WTC11 (cell line): ENCODE measurements around the gene ATP1A4. TPM values are rescaled to one million over a fixed set of nuclear protein-coding genes. Genes with fewer than 3 reads are reported as not detected.

Experiments used
- ATAC-seq: fragments of 200-7000 bp; cut with Tn5 transposase; 2 replicates; pipeline ENCODE4 v1.10.0; 2021; ENCODE audit warnings: mild to moderate bottlenecking, moderate library complexity
- CTCF ChIA-PET: fragments of 300-600 bp; sonication (Branson Sonifier 250); formaldehyde crosslinking; loops from one replicate; lab custom pipeline; 2021; ENCODE audit warnings: antibody characterized with exemption; lab: Charles Lee
- POLR2A ChIA-PET: fragments of 350-600 bp; sonication (Branson Sonifier 250); formaldehyde crosslinking; loops from one replicate; lab custom pipeline; 2021; ENCODE audit warnings: antibody characterized with exemption; lab: Charles Lee
- DNase-seq: peaks from one replicate; pipeline ENCODE4 v3.0.0; 2021; ENCODE audit warnings: low spot score
- H3K27ac Mint-ChIP-seq: 2 replicates; pipeline ENCODE4 v1.8.0; 2021; ENCODE audit warnings: mixed read lengths
- H3K27me3 Mint-ChIP-seq: 2 replicates; pipeline ENCODE4 v1.8.0; 2021; ENCODE audit warnings: low read depth, mild to moderate bottlenecking, moderate library complexity, mixed read lengths
- H3K36me3 Mint-ChIP-seq: 2 replicates; pipeline ENCODE4 v1.8.0; 2021; ENCODE audit warnings: mixed read lengths
- H3K4me1 Mint-ChIP-seq: 2 replicates; pipeline ENCODE4 v1.8.0; 2022; ENCODE audit warnings: mixed read lengths
- H3K4me3 Mint-ChIP-seq: 2 replicates; pipeline ENCODE4 v1.8.0; 2021; ENCODE audit warnings: mild to moderate bottlenecking, moderate library complexity, mixed read lengths
- H3K9me3 Mint-ChIP-seq: 2 replicates; pipeline ENCODE4 v1.8.0; 2021; ENCODE audit warnings: mixed read lengths
- ARID4B ChIP-seq: sonication (generic); formaldehyde crosslinking; IDR thresholded peaks from 2 replicates; pipeline ENCODE4 v1.8.0; 2023; ENCODE audit warnings: missing genetic modification reagents, mild to moderate bottlenecking, borderline replicate concordance
- CBFB ChIP-seq: sonication (generic); formaldehyde crosslinking; IDR thresholded peaks from 2 replicates; pipeline ENCODE4 v1.8.1; 2022; ENCODE audit warnings: mild to moderate bottlenecking, low read depth, missing genetic modification reagents
- E2F1 ChIP-seq: sonication (generic); formaldehyde crosslinking; IDR thresholded peaks from 2 replicates; pipeline ENCODE4 v1.8.0; 2022; ENCODE audit warnings: mild to moderate bottlenecking, missing genetic modification reagents
- FOXK1 ChIP-seq: sonication (generic); formaldehyde crosslinking; IDR thresholded peaks from 2 replicates; pipeline ENCODE4 v1.8.0; 2022; ENCODE audit warnings: mild to moderate bottlenecking, moderate library complexity, missing genetic modification reagents
- FOXP1 ChIP-seq: sonication (generic); formaldehyde crosslinking; IDR thresholded peaks from 2 replicates; pipeline ENCODE4 v1.8.0; 2022; ENCODE audit warnings: missing genetic modification reagents, mild to moderate bottlenecking, moderate library complexity, borderline replicate concordance
- MLX ChIP-seq: sonication (generic); formaldehyde crosslinking; IDR thresholded peaks from 2 replicates; pipeline ENCODE4 v1.8.1; 2023; ENCODE audit warnings: mild to moderate bottlenecking, missing genetic modification reagents, moderate library complexity
- NFYB ChIP-seq: sonication (generic); formaldehyde crosslinking; conservative IDR thresholded peaks from 2 replicates; pipeline ENCODE4 v1.8.0; 2022; ENCODE audit warnings: low read depth, missing genetic modification reagents
- RELA ChIP-seq: sonication (generic); formaldehyde crosslinking; IDR thresholded peaks from 2 replicates; pipeline ENCODE4 v1.8.1; 2022; ENCODE audit warnings: missing genetic modification reagents, mild to moderate bottlenecking, borderline replicate concordance
- USF1 ChIP-seq: sonication (generic); formaldehyde crosslinking; IDR thresholded peaks from 2 replicates; pipeline ENCODE4 v1.8.0; 2022; ENCODE audit warnings: mild to moderate bottlenecking, missing genetic modification reagents
- ZNF281 ChIP-seq: sonication (generic); formaldehyde crosslinking; IDR thresholded peaks from 2 replicates; pipeline ENCODE4 v1.8.0; 2023; ENCODE audit warnings: mild to moderate bottlenecking, missing genetic modification reagents
- ZNF423 ChIP-seq: fragments of 250-450 bp; sonication (Bioruptor Pico); IDR thresholded peaks from 2 replicates; pipeline ENCODE4 v2.1.2; 2022; ENCODE audit warnings: mild to moderate bottlenecking, moderate library complexity
- total RNA-seq: library from RNA; stranded (reverse); gene quantifications from 3 replicates; pipeline ENCODE4 v1.2.3, GENCODE V29; 2021

Gene ATP1A4
- total RNA-seq, 1 experiment from 2014 or later: 0.37 TPM

- TF ChIP-seq E2F1 (CRISPR knock-in tag) (no peak), NFYB (CRISPR knock-in tag) (no peak), MLX (CRISPR knock-in tag) (no peak)
These were observed 49.5 kb upstream of the ATP1A4 start (continued) for GRCh38 chr1:160101717-160102522.

GRCh38 chr1:160103658-160104408 is 47.6 kb upstream of the ATP1A4 start:
- Mint-ChIP-seq H3K4me3 (no peak overlapping the region), H3K9me3 (no peaks in the 10 kb centered on the region), H3K4me1 (peaks cover 44% of the 10 kb centered on the region), H3K36me3 (no peaks in the 10 kb centered on the region), H3K27ac (no peak overlapping the region), H3K27me3 (peaks cover 7% of the 10 kb centered on the region; the same call in 1 of the 2 replicates)
- CTCF ChIA-PET: interaction anchor here (0.6 to 9.3 kb wide), 21 partner anchors 9 to 1047 kb away, joined by 3 to 109 read pairs (median 5); partner anchors contain the start of genes ATP1A2 and PEX19
- POLR2A ChIA-PET: no interaction called here
- DNase-seq: no peak
- ATAC-seq: no peak
- no peak for TF ChIP-seq FOXP1
- no peak for TF ChIP-seq USF1 (CRISPR knock-in tag)
- no peak for TF ChIP-seq FOXK1 (CRISPR knock-in tag)
- no peak for TF ChIP-seq ARID4B (CRISPR knock-in tag)
- TF ChIP-seq CBFB (CRISPR knock-in tag): no peak
- TF ChIP-seq RELA: no peak
- TF ChIP-seq ZNF281 (CRISPR knock-in tag): no peak
- TF ChIP-seq ZNF423 (CRISPR knock-in tag): peak; percentile 75; the same call in 1 of the 2 replicates
